Measurements from ENCODE around the gene MARCHF10. TPM values are rescaled to one million over a fixed set of nuclear protein-coding genes. Genes with fewer than 3 reads are reported as not detected.

Gene MARCHF10
- total RNA-seq, 1 experiment from 2014 or later: 0.39 TPM

DNA sequence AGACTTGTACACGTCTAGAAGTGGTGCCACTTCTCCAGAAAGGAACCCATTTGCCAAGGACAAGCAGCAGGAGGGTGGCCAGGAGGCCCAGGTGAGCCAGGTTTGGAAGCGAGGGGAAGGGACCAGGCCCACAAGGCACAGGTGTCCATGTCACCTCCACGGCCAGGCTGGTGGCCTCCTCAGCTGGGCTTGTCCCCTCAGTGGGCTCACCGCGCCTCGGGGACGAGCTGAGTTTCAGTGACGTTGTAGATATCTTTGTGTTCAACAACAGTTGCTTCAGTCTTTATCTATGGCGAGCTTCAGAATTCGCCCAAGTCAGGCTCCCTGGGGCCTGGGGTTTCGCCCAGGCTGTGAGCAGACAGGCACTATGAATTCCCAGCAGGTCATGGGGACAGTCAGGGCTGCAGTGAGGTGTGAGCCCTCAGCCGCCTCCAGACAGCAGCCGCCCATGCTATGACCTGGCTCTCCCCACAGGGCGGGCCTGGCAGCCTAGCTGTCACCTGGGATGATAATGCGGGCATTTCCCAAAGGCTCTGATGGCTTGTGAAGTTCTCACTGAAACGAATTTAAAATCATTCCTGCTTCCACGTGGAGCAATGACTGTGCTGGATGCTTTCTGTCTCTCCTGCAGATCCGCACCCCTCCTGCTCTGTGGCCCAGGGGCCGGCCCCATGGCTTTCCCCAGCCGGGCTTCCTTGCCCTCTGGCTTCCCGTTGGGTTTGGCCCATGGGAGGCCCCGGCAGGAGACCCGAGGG, 91.1 kb downstream of the MARCHF10 start:
- no peak for DNase-seq (ENCODE audit: low read depth, low spot score)
- in situ Hi-C loops (cut with HindIII; ENCODE audit: low pct_unique_long_range_greater_than_20kb, low sequenced_read_pairs): no loop called here

DNA sequence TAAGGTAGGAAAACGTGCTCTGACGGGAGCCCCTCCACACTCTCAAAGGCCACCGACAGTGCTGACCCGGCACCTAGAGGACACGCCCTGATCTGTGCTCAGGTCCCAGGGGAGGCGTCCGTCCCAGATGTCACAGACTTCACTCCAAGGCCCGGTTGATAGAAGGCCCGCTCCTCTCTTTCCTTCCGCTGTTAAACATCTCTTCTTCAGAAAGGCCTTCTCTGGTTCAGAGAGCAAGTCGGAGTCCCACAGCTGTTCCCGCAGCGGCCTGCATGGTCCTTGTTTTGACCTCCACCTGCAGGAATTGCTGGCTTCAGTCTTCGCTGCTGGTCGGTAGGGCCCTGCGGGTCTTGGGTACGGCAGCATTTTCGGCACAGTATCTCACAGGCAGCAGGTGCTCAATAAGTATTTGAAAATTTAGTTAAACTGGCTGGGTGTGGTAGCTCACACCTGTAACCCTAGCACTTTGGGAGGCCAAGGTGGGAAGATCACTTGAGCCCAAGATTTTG, 92.2 kb downstream of the MARCHF10 start:
- Histone ChIP-seq H3K4me1 (ENCODE audit: control insufficient read depth, insufficient read depth, low read length) (no peaks in the 10 kb centered on the region; the same call in 1 of the 2 replicates), H3K9me3 (ENCODE audit: control insufficient read depth, insufficient read depth, low read depth, low read length) (no peaks in the 10 kb centered on the region), H3K4me3 (ENCODE audit: low read depth in 2 of 2, low read length in 2 of 2) (no peak overlapping the region), H3K27ac (ENCODE audit: low read length) (no peak overlapping the region), H3K27me3 (ENCODE audit: control insufficient read depth, insufficient read depth, low read length) (no peaks in the 10 kb centered on the region), H3K36me3 (ENCODE audit: control insufficient read depth, insufficient read depth, low read length) (no peaks in the 10 kb centered on the region)
- DNase-seq (ENCODE audit: low read depth, low spot score) (no peak), ATAC-seq (no peak)
- intact Hi-C loops (cut with micrococcal nuclease; ENCODE audit: unreplicated experiment): no loop called here
- no peak for TF ChIP-seq TCF7L2 (IDR thresholded peaks at IDR 0.05; ENCODE audit: low read depth, low read length)
- TF ChIP-seq POLR2AphosphoS5 (IDR thresholded peaks at IDR 0.05; ENCODE audit: low read depth, low read length): no peak
- TF ChIP-seq, protein P1, sequence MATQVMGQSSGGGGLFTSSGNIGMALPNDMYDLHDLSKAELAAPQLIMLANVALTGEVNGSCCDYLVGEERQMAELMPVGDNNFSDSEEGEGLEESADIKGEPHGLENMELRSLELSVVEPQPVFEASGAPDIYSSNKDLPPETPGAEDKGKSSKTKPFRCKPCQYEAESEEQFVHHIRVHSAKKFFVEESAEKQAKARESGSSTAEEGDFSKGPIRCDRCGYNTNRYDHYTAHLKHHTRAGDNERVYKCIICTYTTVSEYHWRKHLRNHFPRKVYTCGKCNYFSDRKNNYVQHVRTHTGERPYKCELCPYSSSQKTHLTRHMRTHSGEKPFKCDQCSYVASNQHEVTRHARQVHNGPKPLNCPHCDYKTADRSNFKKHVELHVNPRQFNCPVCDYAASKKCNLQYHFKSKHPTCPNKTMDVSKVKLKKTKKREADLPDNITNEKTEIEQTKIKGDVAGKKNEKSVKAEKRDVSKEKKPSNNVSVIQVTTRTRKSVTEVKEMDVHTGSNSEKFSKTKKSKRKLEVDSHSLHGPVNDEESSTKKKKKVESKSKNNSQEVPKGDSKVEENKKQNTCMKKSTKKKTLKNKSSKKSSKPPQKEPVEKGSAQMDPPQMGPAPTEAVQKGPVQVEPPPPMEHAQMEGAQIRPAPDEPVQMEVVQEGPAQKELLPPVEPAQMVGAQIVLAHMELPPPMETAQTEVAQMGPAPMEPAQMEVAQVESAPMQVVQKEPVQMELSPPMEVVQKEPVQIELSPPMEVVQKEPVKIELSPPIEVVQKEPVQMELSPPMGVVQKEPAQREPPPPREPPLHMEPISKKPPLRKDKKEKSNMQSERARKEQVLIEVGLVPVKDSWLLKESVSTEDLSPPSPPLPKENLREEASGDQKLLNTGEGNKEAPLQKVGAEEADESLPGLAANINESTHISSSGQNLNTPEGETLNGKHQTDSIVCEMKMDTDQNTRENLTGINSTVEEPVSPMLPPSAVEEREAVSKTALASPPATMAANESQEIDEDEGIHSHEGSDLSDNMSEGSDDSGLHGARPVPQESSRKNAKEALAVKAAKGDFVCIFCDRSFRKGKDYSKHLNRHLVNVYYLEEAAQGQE (IDR thresholded peaks at IDR 0.05; ENCODE audit: insufficient read depth in 1 of 2, low read depth in 2 of 2, low read length in 1 of 2): no peak
- no peak for TF ChIP-seq SIN3A (IDR thresholded peaks at IDR 0.05; ENCODE audit: borderline replicate concordance, insufficient read depth, low read depth, low read length)
- TF ChIP-seq, protein P2, sequence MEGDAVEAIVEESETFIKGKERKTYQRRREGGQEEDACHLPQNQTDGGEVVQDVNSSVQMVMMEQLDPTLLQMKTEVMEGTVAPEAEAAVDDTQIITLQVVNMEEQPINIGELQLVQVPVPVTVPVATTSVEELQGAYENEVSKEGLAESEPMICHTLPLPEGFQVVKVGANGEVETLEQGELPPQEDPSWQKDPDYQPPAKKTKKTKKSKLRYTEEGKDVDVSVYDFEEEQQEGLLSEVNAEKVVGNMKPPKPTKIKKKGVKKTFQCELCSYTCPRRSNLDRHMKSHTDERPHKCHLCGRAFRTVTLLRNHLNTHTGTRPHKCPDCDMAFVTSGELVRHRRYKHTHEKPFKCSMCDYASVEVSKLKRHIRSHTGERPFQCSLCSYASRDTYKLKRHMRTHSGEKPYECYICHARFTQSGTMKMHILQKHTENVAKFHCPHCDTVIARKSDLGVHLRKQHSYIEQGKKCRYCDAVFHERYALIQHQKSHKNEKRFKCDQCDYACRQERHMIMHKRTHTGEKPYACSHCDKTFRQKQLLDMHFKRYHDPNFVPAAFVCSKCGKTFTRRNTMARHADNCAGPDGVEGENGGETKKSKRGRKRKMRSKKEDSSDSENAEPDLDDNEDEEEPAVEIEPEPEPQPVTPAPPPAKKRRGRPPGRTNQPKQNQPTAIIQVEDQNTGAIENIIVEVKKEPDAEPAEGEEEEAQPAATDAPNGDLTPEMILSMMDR (IDR thresholded peaks at IDR 0.05): no peak
- BruUV-seq (replicated peaks): no TSS peak
- ChIA-PET POLR2A (no interaction called here), CTCF (no interaction called here)
- in situ Hi-C loops (cut with HindIII; ENCODE audit: low pct_unique_long_range_greater_than_20kb, low sequenced_read_pairs): no loop called here

More for the DNA sequence above, 91.1 kb downstream of the MARCHF10 start:
- Histone ChIP-seq H3K9me3 (ENCODE audit: control insufficient read depth, insufficient read depth, low read depth, low read length) (no peaks in the 10 kb centered on the region), H3K36me3 (ENCODE audit: control insufficient read depth, insufficient read depth, low read length) (no peaks in the 10 kb centered on the region), H3K27me3 (ENCODE audit: control insufficient read depth, insufficient read depth, low read length) (no peaks in the 10 kb centered on the region), H3K4me1 (ENCODE audit: control insufficient read depth, insufficient read depth, low read length) (no peaks in the 10 kb centered on the region; the same call in 1 of the 2 replicates), H3K27ac (ENCODE audit: low read length) (no peak overlapping the region), H3K4me3 (ENCODE audit: low read depth in 2 of 2, low read length in 2 of 2) (no peak overlapping the region)
- intact Hi-C loops (cut with micrococcal nuclease; ENCODE audit: unreplicated experiment): no loop called here
- 0 out of 2 replicates have a peak, but pooled peaks have one; percentile 39 for ATAC-seq
- CTCF ChIA-PET: no interaction called here
- POLR2A ChIA-PET: interaction anchor here (0.6 kb wide), 1 partner anchor 301 kb away, joined by 3 read pairs; no protein-coding TSS in a partner anchor
- TF ChIP-seq, protein P2 (IDR thresholded peaks at IDR 0.05): no peak
- no peak for TF ChIP-seq TCF7L2 (IDR thresholded peaks at IDR 0.05; ENCODE audit: low read depth, low read length)
- no peak for TF ChIP-seq POLR2AphosphoS5 (IDR thresholded peaks at IDR 0.05; ENCODE audit: low read depth, low read length)
- TF ChIP-seq SIN3A (IDR thresholded peaks at IDR 0.05; ENCODE audit: borderline replicate concordance, insufficient read depth, low read depth, low read length): no peak
- TF ChIP-seq, protein P1 (IDR thresholded peaks at IDR 0.05; ENCODE audit: insufficient read depth in 1 of 2, low read depth in 2 of 2, low read length in 1 of 2): no peak
- no TSS peak for BruUV-seq (replicated peaks)

All from Panc1 (cell line).